Panc1 (cell line): ENCODE data around the gene ZC3H14. TPM values are rescaled to one million over a fixed set of nuclear protein-coding genes. Genes with fewer than 3 reads are reported as not detected.

ENCODE experiments used
- ATAC-seq: fragments of 200-7000 bp; cut with Tn5 transposase; 2 replicates; pipeline ENCODE4 v1.9.1; 2020; ENCODE audit warnings: mild to moderate bottlenecking, moderate library complexity
- BruUV-seq: library from RNA; stranded (reverse); fragments of 400-500 nt; replicated peaks from 2 replicates; lab custom pipeline; 2021; lab: Mats Ljungman, UMichigan
- CTCF ChIA-PET: fragments of 300-600 bp; sonication (Branson Sonifier 250); formaldehyde crosslinking; loops from one replicate; lab custom pipeline; 2022; ENCODE audit warnings: antibody characterized with exemption; lab: Charles Lee
- POLR2A ChIA-PET: fragments of 300-600 bp; sonication (Branson Sonifier 250); formaldehyde crosslinking; loops from one replicate; lab custom pipeline; 2022; ENCODE audit warnings: antibody characterized with exemption; lab: Charles Lee
- DNase-seq: peaks from one replicate; pipeline ENCODE4 v3.0.0-alpha.2; 2010; ENCODE audit warnings: low read depth, low spot score
- H3K27ac ChIP-seq: 2 replicates; pipeline ENCODE4 v1.5.1; 2011; ENCODE audit warnings: mild to moderate bottlenecking, low read length, inconsistent platforms
- H3K27me3 ChIP-seq: fragments of 200-500 bp; sonication (Bioruptor generic); 2 replicates; pipeline ENCODE4 v1.6.0; 2014; ENCODE audit warnings: low read length, inconsistent platforms; ENCODE audit not compliant: control insufficient read depth, insufficient read depth
- H3K36me3 ChIP-seq: fragments of 200-500 bp; sonication (Bioruptor generic); 2 replicates; pipeline ENCODE4 v1.5.1; 2014; ENCODE audit warnings: inconsistent platforms, mild to moderate bottlenecking, low read length, moderate library complexity; ENCODE audit not compliant: control insufficient read depth, insufficient read depth
- H3K4me1 ChIP-seq: 2 replicates; pipeline ENCODE4 v1.5.1; 2011; ENCODE audit warnings: inconsistent platforms, mild to moderate bottlenecking, low read length, moderate library complexity; ENCODE audit not compliant: control insufficient read depth, insufficient read depth
- H3K4me3 ChIP-seq, 2 experiments: 2 replicates each; pipeline ENCODE4 v1.5.1; 2011 to 2012; ENCODE audit warnings: low read depth in 2 of 2, low read length in 2 of 2, mild to moderate bottlenecking in 2 of 2, inconsistent platforms in 1 of 2, moderate library complexity in 1 of 2
- H3K9me3 ChIP-seq: fragments of 200-500 bp; sonication (Bioruptor generic); 2 replicates; pipeline ENCODE4 v1.5.1; 2014; ENCODE audit warnings: low read depth, mild to moderate bottlenecking, inconsistent platforms, low read length, moderate library complexity; ENCODE audit not compliant: control insufficient read depth, insufficient read depth
- POLR2AphosphoS5 ChIP-seq: IDR thresholded peaks from 2 replicates; pipeline ENCODE4 v1.6.1; 2012; ENCODE audit warnings: mild to moderate bottlenecking, low read depth, low read length, moderate library complexity
- SIN3A ChIP-seq: IDR thresholded peaks from 2 replicates; pipeline ENCODE4 v1.6.1; 2012; ENCODE audit warnings: low read depth, mild to moderate bottlenecking, low read length, moderate library complexity, borderline replicate concordance; ENCODE audit not compliant: insufficient read depth
- TCF7L2 ChIP-seq: IDR thresholded peaks from 2 replicates; pipeline ENCODE4 v1.6.1; 2011; ENCODE audit warnings: mild to moderate bottlenecking, low read depth, low read length, inconsistent platforms
- in situ Hi-C: cut with HindIII; loops from 2 replicates; pipeline ENCODE4 v1.10.0; 2016; ENCODE audit warnings: low sequenced_read_pairs, low pct_unique_long_range_greater_than_20kb
- intact Hi-C: fragments of 100-400 bp; cut with micrococcal nuclease; formaldehyde crosslinking; loops from one replicate; pipeline ENCODE4 v1.10.0; 2022; ENCODE audit not compliant: unreplicated experiment
- total RNA-seq: library from RNA; stranded (reverse); gene quantifications from one replicate; pipeline ENCODE4 v1.2.1, GENCODE V29; 2021; ENCODE audit not compliant: unreplicated experiment
- TF ChIP-seq, protein P1 (sequence below): fragments of 450-650 bp; IDR thresholded peaks from 2 replicates; pipeline ENCODE4 v1.5.1; 2017; ENCODE audit warnings: mild to moderate bottlenecking
- TF ChIP-seq, protein P2 (sequence below), 2 experiments: IDR thresholded peaks; 2 replicates each; pipeline ENCODE4 v1.6.1; 2011 to 2012; ENCODE audit warnings: low read depth in 2 of 2, control low read depth in 1 of 2, low read length in 1 of 2, mild to moderate bottlenecking in 1 of 2, moderate library complexity in 1 of 2; ENCODE audit not compliant: insufficient read depth in 1 of 2

Gene ZC3H14
- total RNA-seq, 1 experiment from 2014 or later = 57.1 TPM

DNA sequence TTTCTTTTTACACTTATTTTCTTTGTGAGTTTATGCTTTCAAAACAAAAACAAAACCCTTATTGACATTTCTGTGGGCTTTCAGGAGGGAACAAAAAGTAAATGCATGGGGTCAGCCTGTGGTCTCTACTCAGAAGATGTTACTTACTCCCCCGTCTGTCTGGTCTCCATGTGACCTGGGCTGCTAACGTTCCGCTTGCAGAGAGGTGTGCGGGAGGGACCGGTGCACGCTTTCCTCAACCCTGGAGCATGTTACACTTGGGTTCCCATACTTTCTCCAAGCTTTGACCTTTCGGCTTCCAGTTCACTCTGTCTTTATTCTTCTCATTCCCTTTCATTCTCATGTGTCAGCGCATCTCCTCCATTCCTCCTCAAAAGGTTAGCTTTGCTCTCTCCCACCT is 36.5 kb downstream of the ZC3H14 start:
- ATAC-seq = no peak
- in situ Hi-C loops = no loop called here
- no peak overlapping the region for H3K27ac ChIP-seq

DNA sequence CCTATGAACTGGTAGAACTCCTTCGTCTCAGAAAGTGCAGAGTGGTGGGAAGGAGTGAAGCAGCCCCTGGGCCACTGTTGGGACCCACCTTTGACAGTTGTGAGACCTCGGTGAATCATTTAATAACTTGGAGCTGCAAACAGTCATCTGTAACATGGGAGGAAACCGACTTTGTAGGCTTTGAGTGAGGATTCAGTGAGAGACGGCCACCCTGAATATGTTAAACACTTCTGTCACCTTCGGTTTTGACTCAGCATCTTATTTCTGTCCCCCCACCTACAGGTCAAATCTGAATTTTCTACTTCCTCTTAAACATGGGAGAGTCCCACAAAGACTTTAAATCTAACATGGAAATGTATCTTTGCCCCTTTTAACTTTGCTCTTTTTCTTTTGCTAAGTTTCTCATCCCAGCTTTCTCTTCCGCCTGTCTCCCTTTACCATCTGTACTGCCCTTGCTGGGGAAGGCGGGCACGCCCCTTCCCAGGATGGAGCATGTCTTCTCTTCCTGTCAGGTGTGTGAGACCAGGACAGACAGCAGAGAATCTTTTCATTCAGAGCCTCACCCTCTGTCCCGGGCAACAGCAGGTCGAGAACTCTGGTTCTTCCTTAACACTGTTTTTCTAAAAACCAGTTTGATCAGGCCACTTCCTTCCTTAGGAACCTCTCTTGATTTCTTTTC is 37.1 kb downstream of the ZC3H14 start:
- no peak for TF ChIP-seq POLR2AphosphoS5
- TF ChIP-seq TCF7L2 = no peak
- TF ChIP-seq, protein P1, sequence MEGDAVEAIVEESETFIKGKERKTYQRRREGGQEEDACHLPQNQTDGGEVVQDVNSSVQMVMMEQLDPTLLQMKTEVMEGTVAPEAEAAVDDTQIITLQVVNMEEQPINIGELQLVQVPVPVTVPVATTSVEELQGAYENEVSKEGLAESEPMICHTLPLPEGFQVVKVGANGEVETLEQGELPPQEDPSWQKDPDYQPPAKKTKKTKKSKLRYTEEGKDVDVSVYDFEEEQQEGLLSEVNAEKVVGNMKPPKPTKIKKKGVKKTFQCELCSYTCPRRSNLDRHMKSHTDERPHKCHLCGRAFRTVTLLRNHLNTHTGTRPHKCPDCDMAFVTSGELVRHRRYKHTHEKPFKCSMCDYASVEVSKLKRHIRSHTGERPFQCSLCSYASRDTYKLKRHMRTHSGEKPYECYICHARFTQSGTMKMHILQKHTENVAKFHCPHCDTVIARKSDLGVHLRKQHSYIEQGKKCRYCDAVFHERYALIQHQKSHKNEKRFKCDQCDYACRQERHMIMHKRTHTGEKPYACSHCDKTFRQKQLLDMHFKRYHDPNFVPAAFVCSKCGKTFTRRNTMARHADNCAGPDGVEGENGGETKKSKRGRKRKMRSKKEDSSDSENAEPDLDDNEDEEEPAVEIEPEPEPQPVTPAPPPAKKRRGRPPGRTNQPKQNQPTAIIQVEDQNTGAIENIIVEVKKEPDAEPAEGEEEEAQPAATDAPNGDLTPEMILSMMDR = no peak
- no peak for TF ChIP-seq SIN3A
- TF ChIP-seq, protein P2, sequence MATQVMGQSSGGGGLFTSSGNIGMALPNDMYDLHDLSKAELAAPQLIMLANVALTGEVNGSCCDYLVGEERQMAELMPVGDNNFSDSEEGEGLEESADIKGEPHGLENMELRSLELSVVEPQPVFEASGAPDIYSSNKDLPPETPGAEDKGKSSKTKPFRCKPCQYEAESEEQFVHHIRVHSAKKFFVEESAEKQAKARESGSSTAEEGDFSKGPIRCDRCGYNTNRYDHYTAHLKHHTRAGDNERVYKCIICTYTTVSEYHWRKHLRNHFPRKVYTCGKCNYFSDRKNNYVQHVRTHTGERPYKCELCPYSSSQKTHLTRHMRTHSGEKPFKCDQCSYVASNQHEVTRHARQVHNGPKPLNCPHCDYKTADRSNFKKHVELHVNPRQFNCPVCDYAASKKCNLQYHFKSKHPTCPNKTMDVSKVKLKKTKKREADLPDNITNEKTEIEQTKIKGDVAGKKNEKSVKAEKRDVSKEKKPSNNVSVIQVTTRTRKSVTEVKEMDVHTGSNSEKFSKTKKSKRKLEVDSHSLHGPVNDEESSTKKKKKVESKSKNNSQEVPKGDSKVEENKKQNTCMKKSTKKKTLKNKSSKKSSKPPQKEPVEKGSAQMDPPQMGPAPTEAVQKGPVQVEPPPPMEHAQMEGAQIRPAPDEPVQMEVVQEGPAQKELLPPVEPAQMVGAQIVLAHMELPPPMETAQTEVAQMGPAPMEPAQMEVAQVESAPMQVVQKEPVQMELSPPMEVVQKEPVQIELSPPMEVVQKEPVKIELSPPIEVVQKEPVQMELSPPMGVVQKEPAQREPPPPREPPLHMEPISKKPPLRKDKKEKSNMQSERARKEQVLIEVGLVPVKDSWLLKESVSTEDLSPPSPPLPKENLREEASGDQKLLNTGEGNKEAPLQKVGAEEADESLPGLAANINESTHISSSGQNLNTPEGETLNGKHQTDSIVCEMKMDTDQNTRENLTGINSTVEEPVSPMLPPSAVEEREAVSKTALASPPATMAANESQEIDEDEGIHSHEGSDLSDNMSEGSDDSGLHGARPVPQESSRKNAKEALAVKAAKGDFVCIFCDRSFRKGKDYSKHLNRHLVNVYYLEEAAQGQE (IDR thresholded peaks at IDR 0.05; ENCODE audit: insufficient read depth in 1 of 2, low read depth in 2 of 2, low read length in 1 of 2) = no peak
- in situ Hi-C loops = no loop called here
- no TSS peak for BruUV-seq
- Histone ChIP-seq H3K4me1 (no peaks in the 10 kb centered on the region), H3K27ac (no peak overlapping the region), H3K4me3 (no peak overlapping the region), H3K36me3 (peaks cover 6% of the 10 kb centered on the region), H3K9me3 (no peaks in the 10 kb centered on the region), H3K27me3 (no peaks in the 10 kb centered on the region)
- CTCF ChIA-PET = no interaction called here
- no peak for ATAC-seq
- DNase-seq = no peak
- intact Hi-C loops = no loop called here
- POLR2A ChIA-PET = no interaction called here

More for the DNA sequence above, 36.5 kb downstream of the ZC3H14 start:
- DNase-seq = no peak
- no peaks in the 10 kb centered on the region for H3K9me3 ChIP-seq
- peaks cover 6% of the 10 kb centered on the region for H3K36me3 ChIP-seq
- BruUV-seq = no TSS peak
- TF ChIP-seq, protein P1 = no peak
- TF ChIP-seq TCF7L2 (no peak), POLR2AphosphoS5 (no peak), SIN3A (no peak)
- intact Hi-C loops = no loop called here
- ChIA-PET CTCF (no interaction called here), POLR2A (no interaction called here)
- no peaks in the 10 kb centered on the region for H3K4me1 ChIP-seq
- H3K27me3 ChIP-seq = no peaks in the 10 kb centered on the region
- H3K4me3 ChIP-seq = no peak overlapping the region
